ENCODE data around the gene MYMX.

MYMX gene

DNA sequence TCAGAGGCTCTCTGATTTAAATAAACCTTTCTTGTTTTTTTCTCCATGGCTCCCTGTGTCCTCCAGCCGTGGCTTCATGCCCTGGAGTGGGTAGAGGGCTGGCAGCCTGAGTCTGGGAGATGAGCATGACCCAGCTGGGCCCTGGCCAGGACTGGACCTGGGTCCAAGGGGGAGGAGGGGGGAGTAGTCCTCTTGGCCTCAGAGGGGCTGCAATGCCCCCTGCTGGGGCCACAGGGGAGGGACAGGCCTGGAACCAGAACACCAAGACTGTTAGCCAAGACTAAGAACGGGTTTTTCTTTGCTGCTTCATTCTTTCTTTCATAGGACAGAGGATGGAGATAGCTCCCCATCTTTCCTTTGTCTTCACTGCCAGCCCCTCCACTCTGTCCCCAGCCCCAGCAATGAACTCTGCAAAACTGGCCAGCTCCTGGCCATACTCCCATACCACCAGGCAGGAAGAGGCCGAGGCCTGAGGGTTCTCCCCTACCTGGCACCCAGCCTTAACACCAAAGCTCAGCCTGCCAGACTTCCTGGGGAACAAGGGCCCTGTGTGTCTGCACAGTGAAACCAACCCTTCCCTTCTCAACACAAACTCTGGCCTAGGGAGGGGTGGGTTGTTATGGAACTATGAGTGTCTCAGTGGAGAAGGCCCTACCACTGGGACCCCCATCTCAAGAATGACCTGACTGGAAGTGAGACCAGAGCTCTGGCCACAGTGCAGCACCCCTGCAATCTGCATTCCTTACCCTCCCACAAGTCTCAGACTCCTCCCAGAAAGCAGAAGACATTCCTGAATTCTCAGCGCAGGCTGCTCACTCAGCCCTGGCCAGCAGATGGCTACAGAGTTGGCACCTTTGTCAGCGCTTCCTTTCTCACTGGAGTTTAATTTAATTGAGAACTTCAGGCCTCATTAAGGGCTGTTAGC is 17.6 kb downstream of the MYMX start:
- no peak for DNase-seq

DNA sequence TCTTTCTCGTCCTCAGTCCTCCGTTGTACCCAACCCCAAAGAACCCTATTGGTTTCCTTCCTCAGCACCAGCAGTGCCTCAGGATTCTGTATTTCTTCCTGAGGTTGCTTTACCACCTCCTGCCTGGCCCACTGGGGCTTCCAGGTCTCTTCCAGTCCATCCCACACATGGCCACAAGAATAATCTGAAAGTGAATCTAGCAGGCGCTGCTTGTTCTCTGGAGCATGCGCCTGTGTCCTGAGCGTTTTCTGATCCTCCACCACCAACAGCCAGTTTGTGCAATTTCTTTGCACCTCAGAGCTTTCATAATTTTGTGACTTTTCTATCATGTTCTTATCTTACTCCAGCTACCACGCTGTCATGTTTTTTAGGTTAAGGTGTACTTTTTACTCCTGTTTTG is 18.5 kb downstream of the MYMX start:
- DNase-seq = no peak

DNA sequence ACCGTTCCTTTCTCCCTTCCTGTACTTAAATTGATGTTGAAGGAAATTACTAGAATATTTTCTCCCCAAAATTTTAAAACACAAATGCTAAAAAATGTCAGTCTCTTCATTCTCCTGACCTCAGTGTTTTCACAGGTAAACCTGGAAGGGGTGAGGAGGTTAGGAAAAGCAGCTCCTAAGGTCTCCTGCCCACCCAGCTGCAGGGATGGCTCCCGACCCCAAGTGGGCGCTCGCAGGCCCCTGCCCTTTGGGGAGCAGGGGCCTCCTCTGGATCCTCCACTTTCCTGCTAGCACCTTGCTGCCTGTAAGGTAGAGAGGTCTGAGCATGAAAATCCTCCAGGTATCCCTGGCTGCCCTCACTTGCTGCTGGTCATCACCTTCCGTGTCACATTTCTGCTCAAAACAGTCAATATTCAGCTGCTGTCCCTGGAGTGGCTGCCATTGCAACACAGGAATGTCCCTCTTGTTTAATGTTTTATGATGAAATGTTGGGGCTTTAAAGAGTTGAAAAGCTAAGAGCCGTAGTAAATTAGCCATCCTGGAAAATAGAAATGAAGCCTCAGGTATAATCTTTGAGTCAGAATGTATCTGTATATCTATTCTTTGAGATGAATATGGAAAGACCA is 19.3 kb downstream of the MYMX start:
- no peak for DNase-seq

DNA sequence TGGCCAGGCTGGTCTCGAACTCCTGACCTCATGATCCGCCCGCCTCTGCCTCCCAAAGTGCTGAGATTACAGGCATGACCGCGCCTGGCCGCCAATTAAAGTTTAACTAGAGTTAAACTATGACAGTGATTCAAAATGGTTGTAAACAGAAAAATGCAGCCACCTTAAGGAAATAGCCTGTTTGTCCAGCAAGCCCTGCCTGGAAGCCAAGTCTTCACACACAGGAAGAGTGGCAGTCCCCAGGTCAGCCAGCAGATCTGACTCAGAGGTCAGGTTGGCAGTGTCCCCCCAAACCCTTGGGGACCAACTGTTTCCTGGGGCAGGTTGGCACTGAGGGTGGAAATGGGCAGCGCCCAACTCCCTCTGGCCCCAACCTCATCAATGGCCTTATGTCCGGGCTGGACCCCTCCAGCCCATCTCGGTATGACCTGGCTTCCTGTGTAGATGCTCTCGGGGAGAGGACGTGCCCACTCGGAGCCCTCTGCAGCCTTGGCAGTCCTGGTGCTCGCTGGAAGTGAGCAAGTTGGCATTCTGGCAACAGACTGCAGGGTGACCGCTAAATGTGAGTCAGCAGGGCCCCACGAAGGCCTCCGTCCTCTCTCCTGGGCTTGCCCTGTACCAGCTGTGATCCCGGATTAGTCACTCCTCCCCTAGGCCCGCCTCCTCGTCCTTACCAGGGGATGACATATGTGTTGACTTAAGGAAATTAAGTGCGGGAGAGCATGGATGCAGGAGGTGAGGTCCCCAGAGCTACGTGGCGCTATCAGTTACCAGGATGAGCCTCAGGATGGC is 20.5 kb downstream of the MYMX start:
- DNase-seq = peak; percentile 86

DNA sequence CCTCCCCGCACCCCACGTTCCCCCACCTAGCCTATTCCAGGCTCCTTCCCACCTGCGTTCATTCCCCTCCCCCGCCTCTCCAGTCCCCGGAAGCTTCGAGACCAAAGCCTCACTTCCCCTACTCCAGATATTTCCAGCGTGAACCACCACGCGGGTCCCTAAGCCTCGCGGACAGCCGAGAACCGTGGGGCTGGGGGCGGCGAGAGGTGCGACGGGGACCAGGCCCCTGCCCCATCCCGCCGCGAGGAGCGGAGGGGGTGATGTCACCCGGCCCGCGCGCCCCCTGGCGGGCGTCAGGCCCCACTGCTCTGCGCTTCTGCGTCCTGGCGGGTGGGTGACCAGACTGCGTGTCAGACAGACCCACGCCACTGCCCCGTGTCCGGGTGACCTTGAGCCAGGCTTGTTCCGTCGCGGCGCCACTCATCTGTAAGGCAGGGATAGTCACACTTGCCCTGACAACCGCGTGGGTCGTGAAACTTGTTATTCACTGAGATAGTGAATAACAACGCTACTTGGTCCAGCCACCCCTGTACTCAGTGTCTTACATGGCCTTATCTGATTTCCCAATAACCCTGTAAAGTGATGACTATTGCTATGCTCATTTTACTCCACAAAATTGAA is 21.2 kb downstream of the MYMX start:
- peak; percentile 84 for DNase-seq

DNA sequence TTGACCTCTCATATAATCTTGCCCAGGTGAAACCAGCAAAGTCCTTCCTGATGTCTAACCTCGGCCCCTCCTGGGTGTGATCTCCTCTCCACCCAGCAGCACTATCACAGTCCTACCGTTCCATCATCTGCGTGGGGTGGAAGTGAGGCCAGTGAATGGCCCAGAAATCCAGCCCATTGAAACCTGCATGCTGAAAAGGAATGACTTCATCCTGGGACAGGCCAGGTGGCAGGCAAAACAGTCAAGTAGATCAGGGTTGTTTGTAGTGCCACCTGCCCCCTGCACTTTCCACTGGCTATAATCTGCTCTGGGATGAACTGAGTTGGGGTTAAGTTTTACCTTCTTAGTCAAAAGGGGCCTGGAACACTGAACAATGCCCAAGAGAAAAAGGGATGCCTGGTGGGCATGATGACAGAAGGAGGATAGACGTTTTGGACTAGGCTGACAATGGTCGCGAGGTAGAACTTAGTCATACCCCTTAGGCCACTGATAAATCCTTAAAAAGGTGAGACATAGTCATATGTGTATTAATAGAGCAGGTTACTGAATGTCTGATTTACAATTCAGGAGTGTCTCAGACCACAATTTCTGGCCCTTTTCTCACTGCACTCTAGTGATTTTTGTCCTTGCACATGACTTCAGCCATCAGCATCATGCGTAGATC is 22.1 kb downstream of the MYMX start:
- no peak for DNase-seq

DNA sequence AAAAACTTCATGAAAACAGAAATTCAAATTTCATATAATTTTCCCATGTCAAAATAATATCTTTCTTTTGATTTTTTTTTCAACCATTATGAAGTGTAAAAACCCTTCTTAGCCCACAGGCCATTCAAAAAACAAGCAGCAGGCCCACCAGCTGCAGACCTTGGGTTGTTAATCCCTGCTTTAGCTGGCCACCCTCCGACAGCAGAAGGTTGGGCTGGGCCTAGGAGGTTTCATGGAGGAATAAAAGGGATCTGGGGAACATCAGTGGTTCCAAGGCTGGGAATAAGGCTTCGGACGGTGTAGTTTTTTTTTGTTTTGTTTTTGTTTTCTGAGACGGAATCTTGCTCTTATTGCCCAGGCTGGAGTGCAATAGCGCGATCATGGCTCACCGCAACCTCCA is 26.6 kb downstream of the MYMX start:
- no peak for DNase-seq

DNA sequence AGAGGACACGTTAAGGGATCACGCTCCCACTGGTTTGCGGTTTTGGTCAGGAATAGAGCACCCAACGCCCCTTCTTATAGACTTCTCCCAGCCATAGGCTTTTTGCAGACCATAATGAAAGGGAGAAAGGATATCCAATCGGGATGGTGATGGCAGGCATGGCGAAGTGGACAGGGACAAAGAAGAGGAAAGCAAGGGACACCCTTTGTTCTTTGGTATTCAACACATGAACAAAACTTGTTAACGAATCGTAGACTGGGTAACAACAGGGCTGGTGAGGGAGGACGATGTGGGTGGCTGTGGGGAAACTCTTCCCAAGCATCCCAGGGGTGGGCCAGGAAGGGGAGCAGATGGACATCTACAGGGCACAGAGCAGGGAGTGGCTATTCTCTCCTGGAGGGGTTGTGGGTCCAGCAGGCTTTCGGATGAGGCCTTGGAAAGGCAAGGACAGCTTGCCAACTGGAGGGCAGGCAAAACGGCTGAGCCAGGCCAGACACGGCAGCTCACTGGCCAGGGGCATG is 28.7 kb downstream of the MYMX start:
- DNase-seq = no peak

DNA sequence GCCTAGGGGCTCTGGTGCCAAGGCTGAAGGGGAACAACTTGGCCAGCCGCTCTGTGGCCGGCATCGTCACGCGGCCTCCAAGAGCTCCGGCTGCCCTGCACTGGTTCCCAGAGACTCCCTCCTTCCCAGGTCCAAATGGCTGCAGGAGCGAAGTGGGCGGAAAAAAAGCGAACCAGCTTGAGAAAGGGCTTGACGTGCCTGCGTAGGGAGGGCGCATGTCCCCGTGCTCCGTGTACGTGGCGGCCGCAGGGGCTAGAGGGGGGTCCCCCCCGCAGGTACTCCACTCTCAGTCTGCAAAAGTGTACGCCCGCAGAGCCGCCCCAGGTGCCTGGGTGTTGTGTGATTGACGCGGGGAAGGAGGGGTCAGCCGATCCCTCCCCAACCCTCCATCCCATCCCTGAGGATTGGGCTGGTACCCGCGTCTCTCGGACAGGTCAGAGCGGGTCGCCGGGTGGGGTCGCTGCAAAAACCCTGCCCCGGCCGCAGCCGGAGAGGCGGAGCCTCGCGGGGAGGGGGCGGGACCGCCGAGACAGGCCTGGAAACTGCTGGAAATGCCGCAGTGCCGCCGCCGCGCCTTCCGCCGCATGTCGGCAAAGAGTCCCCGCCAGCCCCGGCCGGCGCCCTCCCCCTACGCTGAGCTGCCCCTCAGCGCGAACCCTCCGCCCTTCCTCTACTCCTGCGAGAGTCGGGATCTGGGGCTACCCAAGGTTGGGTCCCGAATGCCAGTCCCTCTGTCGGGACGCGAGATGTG is 29.4 kb downstream of the MYMX start:
- peak; percentile 88 for DNase-seq

DNA sequence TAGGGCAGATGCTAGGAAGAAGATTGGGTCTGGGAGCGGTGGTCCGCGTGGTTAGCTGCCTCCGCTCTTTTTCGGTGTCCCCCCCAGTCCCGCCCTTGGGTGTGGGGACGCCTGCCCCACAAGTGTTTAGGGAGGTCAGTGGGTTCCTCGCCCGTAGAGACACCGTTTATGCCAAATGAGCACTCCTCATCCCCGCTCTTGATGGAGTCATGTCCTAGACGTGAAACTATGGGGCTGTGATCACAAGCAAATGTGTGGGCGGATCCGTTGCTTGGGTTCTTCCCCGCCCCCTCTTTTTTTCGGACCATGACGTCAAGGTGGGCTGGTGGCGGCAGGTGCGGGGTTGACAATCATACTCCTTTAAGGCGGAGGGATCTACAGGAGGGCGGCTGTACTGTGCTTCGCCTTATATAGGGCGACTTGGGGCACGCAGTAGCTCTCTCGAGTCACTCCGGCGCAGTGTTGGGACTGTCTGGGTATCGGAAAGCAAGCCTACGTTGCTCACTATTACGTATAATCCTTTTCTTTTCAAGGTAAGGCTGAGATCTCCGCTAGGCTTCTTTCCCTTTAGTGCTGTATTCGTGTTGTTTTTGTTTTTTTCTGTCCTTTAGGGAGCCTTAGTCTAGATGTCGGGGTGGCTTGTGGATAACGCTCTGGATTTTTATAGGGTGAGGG is 30.1 kb downstream of the MYMX start, which contains the start of gene HSP90AB1:
Gene HSP90AB1, plus strand, starts transcription at position 439 of the 675 bp plus-strand sequence. CDS start 1,529 bp downstream, outside the sequence.
- DNase-seq = peak; percentile 96

DNA sequence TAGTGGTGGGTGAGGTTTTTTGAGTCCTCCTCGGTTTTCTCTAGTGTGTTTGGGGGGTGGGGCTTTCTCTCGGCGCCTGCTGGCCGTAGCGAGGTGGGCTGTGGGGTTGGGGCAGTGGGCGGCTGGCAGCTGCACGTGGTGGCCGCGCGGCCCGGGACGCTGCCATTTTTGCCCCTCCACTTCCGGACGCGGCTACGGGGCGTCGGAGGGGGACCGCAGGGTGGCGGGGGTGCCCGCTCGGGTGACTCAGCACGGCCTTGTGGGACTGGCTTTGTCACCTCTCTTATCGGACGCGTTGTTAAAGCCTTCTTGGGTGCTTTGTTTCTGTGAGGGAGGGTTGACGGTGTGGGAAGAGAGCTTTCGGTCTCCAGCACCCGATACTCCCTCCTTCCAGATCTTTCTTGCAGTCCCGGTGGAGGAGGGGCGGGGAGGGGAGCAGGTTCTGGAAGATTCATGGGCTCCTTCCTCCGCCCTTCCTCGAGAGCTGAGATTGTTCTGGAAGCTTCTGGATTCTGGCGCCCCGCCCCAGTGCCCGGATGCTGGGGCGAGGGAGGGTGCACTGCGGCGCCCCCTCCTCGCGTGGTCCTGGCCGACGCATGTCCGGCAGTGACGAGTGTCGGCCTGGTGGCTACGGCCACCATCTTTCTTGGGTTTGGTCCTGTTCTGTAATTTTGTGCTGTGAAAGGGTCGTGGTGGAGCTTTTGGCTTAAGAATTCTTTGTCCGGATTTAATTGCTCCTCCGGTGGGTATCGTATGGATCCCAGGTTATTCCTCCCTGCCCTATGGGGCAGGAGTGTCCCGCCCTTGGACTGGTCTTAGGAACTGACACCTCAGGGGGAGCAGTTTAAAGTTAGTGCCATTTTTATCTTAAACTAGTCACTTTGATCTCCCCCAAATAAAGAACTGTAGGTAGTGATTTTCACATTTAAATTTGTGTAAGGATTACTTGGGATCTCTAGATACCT is 30.9 kb downstream of the MYMX start:
- DNase-seq = peak; percentile 90

DNA sequence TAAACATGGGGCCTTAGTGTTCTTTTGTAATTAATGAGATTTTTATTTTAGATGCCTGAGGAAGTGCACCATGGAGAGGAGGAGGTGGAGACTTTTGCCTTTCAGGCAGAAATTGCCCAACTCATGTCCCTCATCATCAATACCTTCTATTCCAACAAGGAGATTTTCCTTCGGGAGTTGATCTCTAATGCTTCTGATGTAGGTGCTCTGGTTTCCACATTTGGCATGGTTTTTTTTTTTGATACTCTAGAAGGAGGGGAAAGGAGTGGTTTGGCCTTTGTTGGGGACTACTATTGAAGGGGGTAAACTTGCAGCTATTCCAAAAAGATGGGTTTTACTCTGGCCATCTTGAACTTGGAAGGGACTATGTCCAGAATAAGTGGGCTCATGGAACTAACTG is 31.9 kb downstream of the MYMX start:
- no peak for DNase-seq

DNA sequence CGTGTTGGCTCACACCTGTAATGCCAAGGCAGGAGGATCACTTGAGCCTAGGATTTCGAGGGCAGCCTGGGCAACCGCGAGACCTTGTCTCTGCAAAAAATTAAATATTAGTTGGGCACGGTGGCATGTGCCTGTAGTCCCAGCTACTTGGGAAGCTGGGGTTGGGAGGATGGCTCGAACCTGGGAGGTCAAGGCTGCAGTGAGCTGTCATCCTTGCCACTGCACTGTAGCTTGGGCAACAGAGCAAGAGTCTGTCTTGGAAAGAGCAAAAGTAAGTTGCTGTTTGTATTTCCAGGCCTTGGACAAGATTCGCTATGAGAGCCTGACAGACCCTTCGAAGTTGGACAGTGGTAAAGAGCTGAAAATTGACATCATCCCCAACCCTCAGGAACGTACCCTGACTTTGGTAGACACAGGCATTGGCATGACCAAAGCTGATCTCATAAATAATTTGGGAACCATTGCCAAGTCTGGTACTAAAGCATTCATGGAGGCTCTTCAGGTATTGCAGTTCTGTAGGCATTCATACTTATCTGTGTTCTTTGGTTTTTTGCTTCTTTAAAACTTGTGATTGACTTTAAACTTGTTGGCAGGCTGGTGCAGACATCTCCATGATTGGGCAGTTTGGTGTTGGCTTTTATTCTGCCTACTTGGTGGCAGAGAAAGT is 32.5 kb downstream of the MYMX start:
- no peak for DNase-seq

DNA sequence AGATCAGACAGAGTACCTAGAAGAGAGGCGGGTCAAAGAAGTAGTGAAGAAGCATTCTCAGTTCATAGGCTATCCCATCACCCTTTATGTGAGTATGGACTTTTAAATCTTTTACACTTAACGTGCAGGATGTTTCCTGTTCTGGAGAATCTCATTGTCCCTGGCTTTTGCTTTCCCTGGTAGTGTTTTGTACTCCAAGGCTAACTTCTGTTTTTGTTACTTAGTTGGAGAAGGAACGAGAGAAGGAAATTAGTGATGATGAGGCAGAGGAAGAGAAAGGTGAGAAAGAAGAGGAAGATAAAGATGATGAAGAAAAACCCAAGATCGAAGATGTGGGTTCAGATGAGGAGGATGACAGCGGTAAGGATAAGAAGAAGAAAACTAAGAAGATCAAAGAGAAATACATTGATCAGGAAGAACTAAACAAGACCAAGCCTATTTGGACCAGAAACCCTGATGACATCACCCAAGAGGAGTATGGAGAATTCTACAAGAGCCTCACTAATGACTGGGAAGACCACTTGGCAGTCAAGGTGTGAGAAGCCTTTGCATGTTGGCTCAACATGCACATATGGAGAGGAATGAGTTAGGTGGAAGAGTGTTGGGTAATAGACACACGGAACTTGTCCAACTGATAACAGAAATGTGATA is 33.5 kb downstream of the MYMX start:
- no peak for DNase-seq

DNA sequence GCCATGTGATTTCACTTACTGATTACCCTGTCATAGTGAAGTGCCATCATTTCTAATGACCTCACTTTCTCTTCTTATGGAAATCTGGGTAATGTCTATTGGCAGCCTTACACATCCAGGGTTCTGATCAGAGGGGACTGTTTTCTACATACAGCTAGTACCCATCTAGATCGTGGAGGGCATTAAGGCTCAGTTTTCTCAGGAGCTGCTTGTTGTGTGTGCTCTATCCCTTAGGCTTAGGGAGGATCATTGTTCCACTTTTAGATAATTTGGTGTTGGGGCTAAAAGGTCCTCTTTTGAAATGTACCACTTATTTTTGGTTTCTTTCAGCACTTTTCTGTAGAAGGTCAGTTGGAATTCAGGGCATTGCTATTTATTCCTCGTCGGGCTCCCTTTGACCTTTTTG is 34.0 kb downstream of the MYMX start:
- DNase-seq = no peak

DNA sequence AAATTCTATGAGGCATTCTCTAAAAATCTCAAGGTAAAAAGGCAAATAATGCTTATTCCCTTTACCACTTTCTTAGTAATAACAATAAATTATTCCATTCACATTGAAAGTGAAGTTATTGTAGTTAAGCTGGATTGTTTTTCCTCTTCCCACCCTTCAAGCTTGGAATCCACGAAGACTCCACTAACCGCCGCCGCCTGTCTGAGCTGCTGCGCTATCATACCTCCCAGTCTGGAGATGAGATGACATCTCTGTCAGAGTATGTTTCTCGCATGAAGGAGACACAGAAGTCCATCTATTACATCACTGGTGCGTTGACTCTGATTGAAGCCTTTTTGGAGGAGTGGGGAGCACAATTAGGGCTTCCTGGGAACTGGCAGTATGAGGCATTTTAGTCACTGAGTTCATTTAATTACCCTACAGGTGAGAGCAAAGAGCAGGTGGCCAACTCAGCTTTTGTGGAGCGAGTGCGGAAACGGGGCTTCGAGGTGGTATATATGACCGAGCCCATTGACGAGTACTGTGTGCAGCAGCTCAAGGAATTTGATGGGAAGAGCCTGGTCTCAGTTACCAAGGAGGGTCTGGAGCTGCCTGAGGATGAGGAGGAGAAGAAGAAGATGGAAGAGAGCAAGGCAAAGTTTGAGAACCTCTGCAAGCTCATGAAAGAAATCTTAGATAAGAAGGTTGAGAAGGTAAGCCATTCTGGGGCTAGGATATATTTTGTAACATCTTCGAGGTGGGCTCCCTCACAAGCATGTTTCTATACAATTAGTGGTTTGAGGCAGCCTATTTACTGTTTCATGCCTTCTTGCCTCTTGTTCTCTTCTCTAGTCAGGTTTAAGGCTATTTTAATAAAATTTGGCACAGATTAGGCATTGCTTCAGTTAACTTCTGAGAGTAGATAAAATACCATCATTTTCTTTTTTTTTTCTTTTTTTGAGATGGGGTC is 35.1 kb downstream of the MYMX start:
- DNase-seq = no peak
